B cell (primary cell): ENCODE data around the gene GRHL3. TPM values are rescaled to one million over a fixed set of nuclear protein-coding genes. Genes with fewer than 3 reads are reported as not detected.

Experiments
- ATAC-seq: fragments of 200-7000 bp; cut with Tn5 transposase; one replicate; pipeline ENCODE4 v1.10.0; 2021; ENCODE audit warnings: low read depth, mild to moderate bottlenecking, moderate number of reproducible peaks, moderate library complexity
- CTCF ChIA-PET: fragments of 350-600 bp; sonication (Branson Sonifier 250); formaldehyde crosslinking; loops from one replicate; lab custom pipeline; 2021; ENCODE audit warnings: antibody characterized with exemption, inconsistent platforms; lab: Charles Lee
- POLR2A ChIA-PET: fragments of 350-600 bp; sonication (Branson Sonifier 250); formaldehyde crosslinking; loops from one replicate; lab custom pipeline; 2021; ENCODE audit warnings: antibody characterized with exemption; lab: Charles Lee
- DNase-seq: peaks from one replicate; pipeline ENCODE4 v3.0.0; 2013
- H2AFZ ChIP-seq: 2 replicates; pipeline ENCODE4 v1.6.1; 2012; ENCODE audit warnings: mild to moderate bottlenecking, low read depth, low read length; ENCODE audit not compliant: insufficient read depth, poor library complexity, severe bottlenecking
- H3K27ac ChIP-seq, 2 donors: 1 replicate in 1 of 2; 2 replicates in 1 of 2; pipeline ENCODE4 v1.5.1; 2012 to 2013; ENCODE audit warnings: low read length in 2 of 2, mild to moderate bottlenecking in 2 of 2, moderate library complexity in 1 of 2
- H3K27me3 ChIP-seq, 4 experiments: fragments of 200-600 bp in 1 of 4; sonication (generic) in 1 of 4; replicated peaks in 1 of 4; 1 replicate in 2 of 4; 2 replicates in 2 of 4; pipeline versions ENCODE4 v1.6.1 to v1.7.0; 2013 to 2016; ENCODE audit warnings: low read length in 3 of 4, mild to moderate bottlenecking in 2 of 4, mixed read lengths in 1 of 4, moderate library complexity in 1 of 4; ENCODE audit not compliant: insufficient read depth in 4 of 4, control insufficient read depth in 3 of 4; ENCODE audit errors: control extremely low read depth in 1 of 4
- H3K36me3 ChIP-seq, 2 experiments: replicated peaks in 1 of 2; 1 replicate in 1 of 2; 2 replicates in 1 of 2; pipeline versions ENCODE4 v1.6.1 to v1.7.1; 2013; ENCODE audit warnings: low read length in 1 of 2; ENCODE audit not compliant: insufficient read depth in 2 of 2, control insufficient read depth in 1 of 2; ENCODE audit errors: control extremely low read depth in 1 of 2, extremely low read depth in 1 of 2
- H3K4me1 ChIP-seq, 2 donors: fragments of 200-600 bp in 1 of 2; sonication (generic) in 1 of 2; 1 replicate in 1 of 2; 2 replicates in 1 of 2; pipeline versions ENCODE4 v1.5.1 to v1.6.1; 2013 to 2017; ENCODE audit warnings: low read length in 2 of 2; ENCODE audit not compliant: control insufficient read depth in 2 of 2, insufficient read depth in 2 of 2
- H3K4me2 ChIP-seq: replicated peaks from 2 replicates; pipeline ENCODE3; 2012; ENCODE audit warnings: mild to moderate bottlenecking, low read depth, low read length; ENCODE audit not compliant: poor library complexity, severe bottlenecking
- H3K4me3 ChIP-seq, 5 experiments: fragments of 200-600 bp in 1 of 5; sonication (generic) in 1 of 5; 1 replicate in 3 of 5; 2 replicates in 2 of 5; pipeline versions ENCODE4 v1.5.1 to v1.7.0; 2011 to 2016; ENCODE audit warnings: low read length in 4 of 5, mild to moderate bottlenecking in 4 of 5, low read depth in 2 of 5, control low read depth in 1 of 5, moderate library complexity in 1 of 5; ENCODE audit not compliant: insufficient read depth in 1 of 5; ENCODE audit errors: control extremely low read depth in 1 of 5, extremely low read depth in 1 of 5
- H3K79me2 ChIP-seq: fragments of 200-600 bp; sonication (generic); one replicate; pipeline ENCODE4 v1.6.0; 2016; ENCODE audit warnings: low read length; ENCODE audit not compliant: control insufficient read depth, insufficient read depth
- H3K9ac ChIP-seq: fragments of 200-600 bp; sonication (generic); 2 replicates; pipeline ENCODE4 v1.6.1; 2017; ENCODE audit warnings: mild to moderate bottlenecking, low read length, moderate library complexity
- H3K9me3 ChIP-seq, 3 donors: one replicate each; pipeline versions ENCODE4 v1.6.1 to v1.7.1; 2013; ENCODE audit warnings: low read length in 2 of 3; ENCODE audit not compliant: control insufficient read depth in 2 of 3, insufficient read depth in 1 of 3; ENCODE audit errors: control extremely low read depth in 1 of 3
- H4K20me1 ChIP-seq: 2 replicates; pipeline ENCODE4 v1.6.0; 2012; ENCODE audit warnings: mild to moderate bottlenecking, low read length; ENCODE audit not compliant: insufficient read depth, control insufficient read depth, poor library complexity, severe bottlenecking
- H3K27ac Mint-ChIP-seq: one replicate; pipeline ENCODE4 v1.8.0; 2021; ENCODE audit warnings: mixed read lengths
- H3K27me3 Mint-ChIP-seq: one replicate; pipeline ENCODE4 v1.8.0; 2021; ENCODE audit warnings: mixed read lengths
- H3K4me1 Mint-ChIP-seq: one replicate; pipeline ENCODE4 v1.8.0; 2021; ENCODE audit warnings: mixed read lengths
- H3K4me3 Mint-ChIP-seq: one replicate; pipeline ENCODE4 v1.8.0; 2021; ENCODE audit warnings: mixed read lengths
- H3K9me3 Mint-ChIP-seq: one replicate; pipeline ENCODE4 v1.8.0; 2022; ENCODE audit warnings: mixed read lengths; ENCODE audit not compliant: insufficient read depth
- CTCF ChIP-seq: fragments of 200-600 bp; IDR thresholded peaks from one replicate; pipeline ENCODE4 v1.8.0; 2022; ENCODE audit warnings: antibody characterized with exemption, mild to moderate bottlenecking
- EZH2 ChIP-seq: IDR thresholded peaks from 2 replicates; pipeline ENCODE4 v1.6.1; 2012; ENCODE audit warnings: borderline replicate concordance, low read depth, mild to moderate bottlenecking, moderate library complexity, low read length; ENCODE audit not compliant: insufficient read depth, poor library complexity, severe bottlenecking
- WGBS: methylation state at CpG from one replicate; pipeline ENCODE4 v1.1.5; 2013; ENCODE audit warnings: missing lambda C conversion rate; ENCODE audit not compliant: insufficient coverage; 5-methylcytosine and 5-hydroxymethylcytosine counted together
- intact Hi-C: fragments of 100-400 bp; cut with micrococcal nuclease; formaldehyde crosslinking; loops from one replicate; pipeline ENCODE4 v1.10.0; 2022
- polyA plus RNA-seq: library from polyadenylated mRNA; depleted of rRNA; stranded (reverse); fragments of >200 nt; gene quantifications from 2 replicates; pipeline ENCODE4 v1.2.3, GENCODE V29; 2012
- total RNA-seq, 2 donors: library from RNA; stranded (reverse); fragments of 120-200 nt in 1 of 2; gene quantifications; 1 replicate in 1 of 2; 2 replicates in 1 of 2; pipeline versions ENCODE4 v1.2.3 to v1.2.4, GENCODE V29; 2013 to 2022

Gene GRHL3
- total and polyA plus RNA-seq, 2 donors (not counting 1 experiment from before 2014, with no cell fraction given): not detected

- Histone ChIP-seq H4K20me1 (no peaks in the 10 kb centered on the region), H3K27ac (no peak overlapping the region), H3K4me2 (no peak overlapping the region), H3K4me1 (no peaks in the 10 kb centered on the region), H3K4me3 (no peak overlapping the region), H3K9ac (no peak overlapping the region), H2AFZ (no peak overlapping the region), H3K36me3 (no peaks in the 10 kb centered on the region), H3K9me3 (no peaks in the 10 kb centered on the region), H3K27me3 (no peaks in the 10 kb centered on the region), H3K79me2 (no peaks in the 10 kb centered on the region)
- intact Hi-C loops: no loop called here
- ChIA-PET POLR2A (no interaction called here), CTCF (interaction anchor here (0.9 to 10.7 kb wide), 4 partner anchors 9 to 207 kb away, joined by 3 to 616 read pairs (median 8); partner anchors contain the start of genes IFNLR1 and NIPAL3)
- Mint-ChIP-seq H3K27ac (no peak overlapping the region), H3K27me3 (no peaks in the 10 kb centered on the region), H3K4me1 (no peaks in the 10 kb centered on the region), H3K4me3 (no peak overlapping the region), H3K9me3 (no peaks in the 10 kb centered on the region)
- no CpG with 5 or more reads among the region's 1 CpG for WGBS
- no peak for DNase-seq
- no peak for ATAC-seq
- TF ChIP-seq CTCF (no peak), EZH2 (no peak)
These were observed 80.9 kb downstream of the GRHL3 start for GRCh38 chr1:24400065-24400464.

- intact Hi-C loops: no loop called here
- POLR2A ChIA-PET: no interaction called here
- no CpG with 5 or more reads among the region's 4 CpGs for WGBS
These were observed 84.6 kb downstream of the GRHL3 start for GRCh38 chr1:24403806-24404205.

More at GRCh38 chr1:24403806-24404205, 84.6 kb downstream of the GRHL3 start:
- DNase-seq (no peak), ATAC-seq (no peak)
- Histone ChIP-seq H3K4me1 (no peaks in the 10 kb centered on the region), H3K27ac (no peak overlapping the region), H3K9ac (no peak overlapping the region), H3K36me3 (no peaks in the 10 kb centered on the region), H3K4me2 (no peak overlapping the region), H4K20me1 (no peaks in the 10 kb centered on the region), H3K79me2 (no peaks in the 10 kb centered on the region), H2AFZ (no peak overlapping the region), H3K4me3 (no peak overlapping the region), H3K27me3 (no peaks in the 10 kb centered on the region), H3K9me3 (peaks cover 0 to 1% (median 0%) of the 10 kb centered on the region in 3 donors)
- H3K4me3 Mint-ChIP-seq: no peak overlapping the region
- no peaks in the 10 kb centered on the region for H3K9me3 Mint-ChIP-seq
- TF ChIP-seq CTCF: no peak
- TF ChIP-seq EZH2: no peak
- no peak overlapping the region for H3K27ac Mint-ChIP-seq
- CTCF ChIA-PET: interaction anchor here (2.4 to 4.7 kb wide), 2 partner anchors 12 kb away, joined by 11 to 20 read pairs; partner anchors contain the start of gene NIPAL3
- no peaks in the 10 kb centered on the region for H3K27me3 Mint-ChIP-seq
- no peaks in the 10 kb centered on the region for H3K4me1 Mint-ChIP-seq

Other genes starting within 250 kb of the GRHL3 start
- gene MYOM3, start 207.2 kb upstream of the GRHL3 start, total RNA-seq: not detected in 2 replicates
- gene MYOM3, start 207.2 kb upstream of the GRHL3 start, polyA plus RNA-seq: not detected in 2 replicates
- gene IL22RA1, start 176.2 kb upstream of the GRHL3 start, total RNA-seq: 0.10 TPM in 1 of 2 replicates, not detected in the other
- 0.09 and 0.10 TPM in 2 replicates for gene IL22RA1, start 176.2 kb upstream of the GRHL3 start, polyA plus RNA-seq
- gene IFNLR1, start 132.1 kb upstream of the GRHL3 start, total RNA-seq: 38.0 and 39.7 TPM in 2 replicates
- 14.7 and 16.0 TPM in 2 replicates for gene IFNLR1, start 132.1 kb upstream of the GRHL3 start, polyA plus RNA-seq
- gene STPG1, start 94.4 kb downstream of the GRHL3 start, total RNA-seq: 6.1 and 9.3 TPM in 2 replicates
- gene STPG1, start 94.4 kb downstream of the GRHL3 start, polyA plus RNA-seq: 3.6 and 4.6 TPM in 2 replicates
- 31.6 and 38.8 TPM in 2 replicates for gene NIPAL3, start 96.4 kb downstream of the GRHL3 start, total RNA-seq
- 23.0 and 23.8 TPM in 2 replicates for gene NIPAL3, start 96.4 kb downstream of the GRHL3 start, polyA plus RNA-seq
- gene RCAN3, start 183.5 kb downstream of the GRHL3 start, total RNA-seq: 35.1 and 37.3 TPM in 2 replicates
- gene RCAN3, start 183.5 kb downstream of the GRHL3 start, polyA plus RNA-seq: 19.3 and 21.9 TPM in 2 replicates
- not detected in 2 replicates for gene NCMAP, start 236.7 kb downstream of the GRHL3 start, total RNA-seq
- gene NCMAP, start 236.7 kb downstream of the GRHL3 start, polyA plus RNA-seq: not detected in 2 replicates